GM21717 (cell line): Measurements from ENCODE around the gene SRPK2.
"Not testable (repeated sequence)": the region's sequence is repeated elsewhere in the genome, so short reads cannot be mapped to it uniquely, and the experiment has no call there.

Experiments
- ATAC-seq: cut with Tn5 transposase; IDR thresholded peaks from one replicate; pipeline ENCODE4 v1.9.1; 2021; ENCODE audit warnings: mild to moderate bottlenecking, moderate library complexity; ENCODE audit not compliant: unreplicated experiment

SRPK2 gene

DNA sequence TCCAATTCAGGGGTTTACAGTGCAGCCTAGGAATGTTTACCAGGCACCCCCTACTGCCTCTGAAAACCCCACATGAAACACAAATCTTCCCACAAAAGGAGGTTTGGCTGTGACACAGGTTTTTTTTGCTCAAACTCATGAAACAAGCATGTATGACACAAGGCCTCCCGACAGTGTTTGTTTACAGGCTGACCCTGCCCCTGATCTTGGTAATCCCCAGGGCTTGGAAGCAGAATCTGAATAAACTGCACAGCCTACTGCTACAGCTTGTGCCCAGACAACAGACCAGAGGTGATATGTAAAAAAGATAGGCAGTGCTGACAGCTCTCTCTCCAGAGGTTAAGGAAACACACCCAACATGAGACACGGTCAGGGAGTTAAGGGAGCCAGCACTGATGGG, 190.5 kb downstream of the SRPK2 start:
- no peak for ATAC-seq

DNA sequence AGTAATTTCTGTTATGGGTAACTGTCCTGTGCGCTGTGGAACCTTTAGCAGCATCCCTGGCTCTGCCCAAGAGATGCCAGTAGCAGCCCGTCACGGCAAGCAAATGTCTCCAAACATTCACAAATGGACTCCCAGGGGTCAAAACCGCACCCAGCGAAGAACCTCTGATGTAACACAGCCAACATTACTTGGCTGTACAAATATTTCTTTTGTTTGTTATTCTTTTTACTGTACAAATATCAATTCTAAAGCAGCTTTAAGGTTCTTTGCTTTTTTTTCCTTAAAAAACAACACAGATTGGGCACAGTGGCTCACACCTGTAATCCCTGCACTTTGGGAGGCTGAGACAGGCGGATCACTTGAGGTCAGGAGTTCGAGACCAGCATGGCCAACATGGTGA, 192.2 kb downstream of the SRPK2 start:
- ATAC-seq: no peak

DNA sequence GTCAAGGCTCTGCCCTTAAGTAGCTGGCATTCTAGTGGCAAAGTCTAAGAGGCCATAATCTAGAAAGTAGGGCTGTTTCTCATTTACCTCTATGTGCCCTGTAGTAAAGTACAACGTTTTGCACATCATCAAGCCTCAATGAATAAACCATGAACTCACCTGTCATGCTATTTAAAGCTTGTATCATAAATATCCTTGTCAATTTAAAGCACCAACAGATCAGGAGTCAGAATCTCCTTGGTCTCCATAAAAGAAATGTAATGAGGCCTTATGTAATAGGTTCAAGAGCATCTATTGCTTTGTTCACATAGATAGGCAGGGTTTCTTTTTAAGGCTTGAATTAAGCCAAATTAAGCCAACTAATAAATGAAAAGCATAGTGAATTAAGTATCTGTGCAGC, 192.8 kb downstream of the SRPK2 start:
- no peak for ATAC-seq

DNA sequence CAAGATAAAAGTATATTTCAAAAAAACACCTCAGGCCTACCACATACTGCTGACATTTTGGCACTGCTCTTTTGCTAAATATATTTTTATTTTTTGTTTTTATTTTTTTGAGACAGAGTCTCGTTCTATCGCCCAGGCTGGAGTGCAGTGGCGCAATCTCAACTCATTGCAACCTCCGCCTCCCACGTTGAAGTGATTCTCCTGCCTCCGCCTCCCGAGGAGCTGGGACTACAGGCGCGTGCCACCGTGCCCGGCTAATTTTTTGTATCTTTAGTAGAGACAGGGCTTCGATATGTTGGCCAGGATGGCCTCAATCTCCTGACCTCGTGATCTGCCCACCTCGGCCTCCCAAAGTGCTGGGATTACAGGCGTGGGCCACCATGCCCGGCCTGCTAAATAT, 193.8 kb downstream of the SRPK2 start:
- not testable (repeated sequence) for ATAC-seq

DNA sequence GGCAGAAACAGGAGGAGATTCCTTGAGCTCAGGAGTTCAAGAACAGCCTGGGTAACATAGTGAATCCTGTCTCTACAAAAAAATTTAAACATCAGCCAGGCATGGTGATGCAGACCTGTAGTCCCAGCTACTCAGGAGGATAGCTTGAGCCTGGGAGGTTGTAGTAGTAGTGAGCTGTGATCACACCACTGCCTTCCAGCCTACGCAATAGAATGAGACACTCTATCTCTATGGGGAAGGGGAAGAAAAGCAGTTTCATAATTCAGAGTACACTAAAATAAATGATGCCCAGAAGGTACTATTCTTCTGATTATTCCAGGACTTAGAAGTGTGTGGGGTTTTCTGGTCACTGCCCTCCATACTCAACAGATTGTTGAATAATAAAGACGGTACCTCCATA, 197.4 kb downstream of the SRPK2 start:
- no peak for ATAC-seq

DNA sequence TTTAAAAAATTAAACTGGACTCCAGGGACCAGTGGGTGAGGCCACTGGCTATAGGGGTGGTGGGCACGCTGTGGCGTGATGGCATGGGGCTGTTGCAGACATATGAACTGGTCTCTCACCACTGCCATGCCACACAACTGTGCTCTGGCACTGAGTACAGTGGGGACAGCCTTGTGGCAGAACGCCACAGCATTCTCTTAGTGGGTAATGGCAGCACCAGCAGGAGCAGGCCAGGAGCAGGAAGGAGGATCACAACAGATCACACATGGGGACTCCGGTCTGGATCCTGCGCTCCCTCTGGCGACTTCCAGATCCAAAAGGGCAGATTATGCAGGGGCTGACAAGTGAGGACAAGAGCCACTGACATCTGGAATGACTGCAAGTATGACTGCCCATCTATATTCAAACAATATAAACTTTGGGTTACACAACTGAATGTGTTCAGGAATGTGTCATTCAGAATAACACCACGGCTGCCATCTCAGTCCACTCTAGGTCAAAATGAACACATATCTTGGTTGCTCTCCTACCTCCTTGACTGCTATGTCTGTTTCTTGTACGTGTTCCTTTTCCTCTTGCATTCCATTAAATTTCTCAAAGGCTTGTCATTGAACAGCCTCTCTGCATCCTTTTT, 198.7 kb downstream of the SRPK2 start:
- no peak for ATAC-seq

GRCh38 chr7:105188201-105188600, 200.5 kb downstream of the SRPK2 start:
- ATAC-seq: no peak

GRCh38 chr7:105187302-105188169, 201.2 kb downstream of the SRPK2 start:
- peak; percentile 69 for ATAC-seq

DNA sequence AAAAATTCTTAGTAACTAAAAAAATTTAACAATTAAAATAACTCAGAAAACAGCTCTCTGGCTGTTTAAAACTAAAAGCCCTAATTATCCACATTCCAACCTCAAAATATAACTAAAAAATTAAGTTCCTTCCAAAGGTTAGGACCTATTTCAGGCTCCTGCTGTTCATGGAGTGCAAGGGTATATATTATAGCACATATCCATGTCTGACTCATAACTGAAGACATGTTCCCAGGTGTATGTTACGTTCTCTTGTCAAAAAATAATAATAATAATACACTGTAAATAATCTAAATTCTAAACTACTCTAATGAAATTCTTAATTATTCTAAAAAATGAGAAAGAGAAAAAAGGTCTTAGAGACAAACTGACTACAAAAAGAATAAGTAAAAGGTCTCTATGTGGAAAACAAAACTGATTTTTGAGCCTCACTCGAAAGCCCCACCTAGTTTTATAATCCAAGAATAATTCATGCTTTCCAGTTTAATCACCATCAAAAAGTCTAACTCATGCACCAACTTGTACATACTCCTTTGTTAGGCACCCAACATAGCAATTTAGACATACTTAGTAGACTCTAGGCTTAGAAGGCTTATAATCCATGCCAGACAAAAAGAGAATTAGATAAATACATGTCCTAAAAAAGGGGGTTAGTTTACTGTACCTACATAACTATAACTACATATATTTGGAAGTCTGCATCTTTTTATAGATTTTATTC, 203.3 kb downstream of the SRPK2 start:
- ATAC-seq: no peak

- ATAC-seq: no peak
These were observed 208.7 kb downstream of the SRPK2 start for GRCh38 chr7:105180002-105180401.

DNA sequence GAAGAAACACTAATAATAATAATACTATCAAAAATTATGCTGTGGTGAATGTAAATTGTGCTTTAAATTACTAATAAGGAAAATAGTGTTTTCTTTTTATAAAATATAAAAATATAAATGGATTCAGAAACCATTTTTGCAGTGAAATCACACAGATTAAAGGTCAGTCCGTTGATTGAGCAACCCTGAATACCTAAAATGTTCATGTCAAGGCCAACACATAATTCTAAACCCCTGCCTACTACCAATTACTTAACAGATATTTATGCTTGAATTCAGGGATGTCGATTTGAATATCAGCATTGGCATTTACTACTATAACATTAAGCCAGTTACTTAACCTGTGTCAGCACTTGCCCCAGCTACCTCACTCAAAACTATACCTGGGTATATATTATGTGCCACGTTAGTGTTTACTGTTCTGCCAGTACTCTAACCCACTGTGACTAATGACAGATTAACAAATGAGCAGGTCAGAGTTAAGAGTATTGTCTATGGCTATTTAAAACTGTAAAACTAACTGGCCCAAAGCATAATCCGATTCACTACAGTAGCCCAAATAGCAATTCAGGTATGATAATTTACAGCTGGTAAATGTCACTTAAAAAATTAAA, 209.7 kb downstream of the SRPK2 start:
- no peak for ATAC-seq

DNA sequence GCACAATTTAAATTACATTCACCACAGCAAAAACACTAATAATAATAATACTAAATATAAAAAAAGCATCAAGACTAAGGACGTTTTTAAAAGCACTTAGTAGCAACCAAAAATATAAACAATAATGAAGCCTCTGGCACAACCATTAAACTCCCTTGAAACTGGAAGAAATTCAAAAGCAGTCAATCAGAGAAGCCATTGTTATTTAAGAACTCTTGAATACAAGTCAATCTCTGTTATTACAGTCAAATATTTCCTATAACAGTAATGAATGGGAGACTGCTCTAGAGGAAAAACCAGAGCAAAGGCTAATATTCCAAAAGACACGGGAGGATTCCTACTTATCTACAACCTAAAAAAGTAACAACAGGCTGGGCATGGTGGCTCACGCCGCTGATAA, 210.5 kb downstream of the SRPK2 start:
- ATAC-seq: no peak

DNA sequence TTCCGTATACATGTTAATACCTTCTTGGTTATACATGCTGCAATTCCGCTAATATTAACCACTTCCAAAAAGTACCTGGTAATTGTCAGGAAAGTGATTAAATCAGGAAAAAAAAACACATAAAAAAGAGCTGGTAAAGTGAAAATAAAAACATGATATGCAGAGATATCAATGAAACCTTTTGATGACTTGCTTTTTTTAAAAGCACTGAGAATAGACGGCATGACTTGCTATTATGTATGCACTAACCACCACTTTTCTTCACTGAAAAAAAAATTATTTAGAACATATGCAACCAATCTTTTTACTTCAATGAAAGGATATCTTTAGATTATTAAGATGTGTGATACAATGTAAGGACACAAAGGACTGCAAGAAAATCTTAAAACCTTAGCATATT, 211.7 kb downstream of the SRPK2 start:
- ATAC-seq: no peak

- no peak for ATAC-seq
These were observed 215.1 kb downstream of the SRPK2 start for GRCh38 chr7:105173586-105173985.

DNA sequence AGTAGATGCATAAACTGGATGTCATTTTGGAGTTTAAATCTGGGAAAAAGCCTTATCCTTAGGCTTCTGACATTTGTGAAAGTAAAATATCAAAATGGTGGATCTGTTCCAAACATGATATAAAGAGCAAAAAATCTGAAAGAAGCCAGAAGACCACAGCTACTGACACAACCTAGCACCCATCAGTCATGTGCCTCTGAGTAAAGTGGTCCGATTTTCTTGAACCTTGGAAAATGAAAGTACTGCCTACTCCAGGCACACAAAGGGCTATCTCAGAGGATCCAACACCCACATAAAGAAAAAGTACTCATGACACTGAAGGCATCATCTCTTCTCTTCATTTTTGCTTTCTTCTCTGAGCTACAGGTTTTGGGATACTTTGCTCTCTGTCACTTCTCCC, 224.0 kb downstream of the SRPK2 start:
- ATAC-seq: no peak

- no peak for ATAC-seq
These were observed 225.0 kb downstream of the SRPK2 start for GRCh38 chr7:105163718-105164117.

DNA sequence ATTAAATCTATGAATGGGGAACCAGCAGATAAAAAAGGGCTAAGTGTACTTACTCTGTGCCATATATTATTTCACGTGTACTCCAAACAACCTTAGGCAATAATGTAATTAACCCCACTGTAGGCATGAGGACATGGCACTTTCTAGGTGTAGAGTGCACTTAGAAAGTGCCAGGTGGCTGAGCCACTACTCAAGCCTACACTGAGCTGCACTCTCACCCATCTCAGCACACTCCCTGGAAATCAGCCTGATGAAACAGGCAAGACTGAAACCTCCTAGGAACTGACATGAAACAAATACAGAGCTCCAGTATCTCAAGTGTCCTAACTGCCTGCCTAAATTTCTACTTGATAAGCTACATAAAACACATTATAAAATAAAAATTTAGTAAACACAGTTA, 227.4 kb downstream of the SRPK2 start:
- ATAC-seq: no peak

DNA sequence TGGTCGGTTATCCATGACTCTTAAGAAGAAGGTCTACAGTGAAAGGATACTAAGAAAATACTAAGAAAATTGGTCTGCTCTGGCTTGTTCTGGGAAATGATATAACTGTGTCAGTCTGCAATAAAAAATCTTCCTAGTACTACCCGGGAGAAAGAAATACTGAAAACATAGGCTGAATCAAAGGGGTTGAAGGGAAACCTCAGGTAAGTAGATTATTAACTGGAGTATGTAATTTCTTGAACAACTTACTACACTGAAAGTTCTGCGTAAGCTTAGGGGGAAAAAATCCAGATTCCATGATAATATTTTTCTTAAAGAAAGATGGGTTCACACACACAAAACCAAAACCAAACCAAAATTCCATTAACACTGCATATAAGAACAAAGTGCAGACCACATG, 231.4 kb downstream of the SRPK2 start:
- ATAC-seq: no peak

DNA sequence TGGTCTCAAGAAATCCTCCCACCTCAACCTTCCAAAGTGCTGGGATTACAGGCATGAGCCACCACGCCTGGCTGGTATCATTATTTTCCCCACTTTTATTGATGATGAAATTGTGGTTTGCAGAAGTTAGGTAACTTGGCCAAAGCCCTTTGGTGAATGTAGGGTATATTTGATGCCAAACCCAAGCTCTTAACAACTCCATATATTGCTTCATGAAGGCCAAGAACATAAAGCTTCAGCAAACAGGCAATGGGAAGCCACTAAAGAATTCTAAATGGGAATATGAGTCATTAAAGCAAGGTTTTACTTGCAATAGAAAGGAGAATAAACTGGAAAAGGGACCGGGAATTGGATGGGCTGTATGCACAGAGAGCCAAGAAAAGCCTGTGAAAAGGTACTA, 232.0 kb downstream of the SRPK2 start:
- ATAC-seq: no peak

- no peak for ATAC-seq
These were observed 234.6 kb downstream of the SRPK2 start for GRCh38 chr7:105154084-105154483.

GRCh38 chr7:105153531-105153930, 235.2 kb downstream of the SRPK2 start:
- no peak for ATAC-seq
